ENCODE measurements around the gene CTDNEP1.
"Not testable (repeated sequence)": the region's sequence is repeated elsewhere in the genome, so short reads cannot be mapped to it uniquely, and the experiment has no call there.

The CTDNEP1 gene

GRCh38 chr17:7243838-7244237 is 7.7 kb downstream of the CTDNEP1 start:
- H3K4me1 ChIP-seq (ENCODE audit: insufficient read depth, low read length) = peaks cover 13% of the 10 kb centered on the region
- not testable (repeated sequence) for H3K36me3 ChIP-seq (ENCODE audit: insufficient read depth, low read length)

GRCh38 chr17:7243453-7243729 is 8.1 kb downstream of the CTDNEP1 start:
- no peaks in the 10 kb centered on the region for H3K36me3 ChIP-seq (ENCODE audit: insufficient read depth, low read length)
- peak overlapping the region; percentile 92 for H3K9ac ChIP-seq (ENCODE audit: low read depth, low read length)
- H3K4me1 ChIP-seq (ENCODE audit: insufficient read depth, low read length) = peaks cover 13% of the 10 kb centered on the region
- H3K9me3 ChIP-seq (ENCODE audit: control insufficient read depth, insufficient read depth, low read length) = no peaks in the 10 kb centered on the region

More at GRCh38 chr17:7243838-7244237, 7.7 kb downstream of the CTDNEP1 start:
- not testable (repeated sequence) for H3K9me3 ChIP-seq (ENCODE audit: control insufficient read depth, insufficient read depth, low read length); H3K9ac ChIP-seq (ENCODE audit: low read depth, low read length)

GRCh38 chr17:7242717-7243452 is 8.6 kb downstream of the CTDNEP1 start:
- H3K9me3 ChIP-seq (ENCODE audit: control insufficient read depth, insufficient read depth, low read length) = no peaks in the 10 kb centered on the region
- no peaks in the 10 kb centered on the region for H3K36me3 ChIP-seq (ENCODE audit: insufficient read depth, low read length)
- peak overlapping the region; percentile 92 for H3K9ac ChIP-seq (ENCODE audit: low read depth, low read length)
- H3K4me1 ChIP-seq (ENCODE audit: insufficient read depth, low read length) = peaks cover 13% of the 10 kb centered on the region

- Histone ChIP-seq H3K4me1 (ENCODE audit: insufficient read depth, low read length) (peaks cover 17% of the 10 kb centered on the region), H3K36me3 (ENCODE audit: insufficient read depth, low read length) (no peaks in the 10 kb centered on the region; the same call in 1 of the 2 replicates), H3K9ac (ENCODE audit: low read depth, low read length) (peak within 1 kb of the TSS; percentile 92), H3K9me3 (ENCODE audit: control insufficient read depth, insufficient read depth, low read length) (no peaks in the 10 kb centered on the region)
Observed at GRCh38 chr17:7241783-7242716, 9.5 kb downstream of the CTDNEP1 start, which contains the start of gene GABARAP. Gene GABARAP (minus strand): TSS chr17:7242449. CDS start chr17:7242330, 119 bp downstream.

- peaks cover 18% of the 10 kb centered on the region for H3K4me1 ChIP-seq (ENCODE audit: insufficient read depth, low read length)
- H3K9ac ChIP-seq (ENCODE audit: low read depth, low read length) = peak overlapping the region; percentile 92
- H3K9me3 ChIP-seq (ENCODE audit: control insufficient read depth, insufficient read depth, low read length) = no peaks in the 10 kb centered on the region
- peaks cover 3% of the 10 kb centered on the region for H3K36me3 ChIP-seq (ENCODE audit: insufficient read depth, low read length)
Observed at GRCh38 chr17:7241090-7241733, 10.3 kb downstream of the CTDNEP1 start.

GRCh38 chr17:7240375-7240774 is 11.2 kb downstream of the CTDNEP1 start:
- Histone ChIP-seq H3K36me3 (ENCODE audit: insufficient read depth, low read length) (peaks cover 10% of the 10 kb centered on the region), H3K4me1 (ENCODE audit: insufficient read depth, low read length) (peaks cover 18% of the 10 kb centered on the region), H3K9ac (ENCODE audit: low read depth, low read length) (no peak overlapping the region), H3K9me3 (ENCODE audit: control insufficient read depth, insufficient read depth, low read length) (no peaks in the 10 kb centered on the region)

- H3K9me3 ChIP-seq (ENCODE audit: control insufficient read depth, insufficient read depth, low read length) = no peaks in the 10 kb centered on the region
- peaks cover 18% of the 10 kb centered on the region for H3K4me1 ChIP-seq (ENCODE audit: insufficient read depth, low read length)
- H3K9ac ChIP-seq (ENCODE audit: low read depth, low read length) = peak within 1 kb of the TSS; percentile 98
- peaks cover 10% of the 10 kb centered on the region for H3K36me3 ChIP-seq (ENCODE audit: insufficient read depth, low read length)
Observed at GRCh38 chr17:7239091-7240027, 12.2 kb downstream of the CTDNEP1 start, which contains the start of gene PHF23. Gene PHF23 (minus strand): TSS chr17:7239457. CDS start chr17:7239279, 178 bp downstream.

- Histone ChIP-seq H3K9me3 (ENCODE audit: control insufficient read depth, insufficient read depth, low read length) (no peaks in the 10 kb centered on the region), H3K4me1 (ENCODE audit: insufficient read depth, low read length) (peaks cover 18% of the 10 kb centered on the region), H3K9ac (ENCODE audit: low read depth, low read length) (peak overlapping the region; percentile 98), H3K36me3 (ENCODE audit: insufficient read depth, low read length) (peaks cover 10% of the 10 kb centered on the region)
Observed at GRCh38 chr17:7238420-7239090, 13.0 kb downstream of the CTDNEP1 start.

GRCh38 chr17:7237761-7238419 is 13.6 kb downstream of the CTDNEP1 start:
- Histone ChIP-seq H3K36me3 (ENCODE audit: insufficient read depth, low read length) (peaks cover 10% of the 10 kb centered on the region), H3K9ac (ENCODE audit: low read depth, low read length) (peak overlapping the region; percentile 58), H3K9me3 (ENCODE audit: control insufficient read depth, insufficient read depth, low read length) (no peaks in the 10 kb centered on the region), H3K4me1 (ENCODE audit: insufficient read depth, low read length) (peaks cover 18% of the 10 kb centered on the region)

GRCh38 chr17:7237266-7237760 is 14.2 kb downstream of the CTDNEP1 start:
- peaks cover 18% of the 10 kb centered on the region for H3K4me1 ChIP-seq (ENCODE audit: insufficient read depth, low read length)
- no peaks in the 10 kb centered on the region for H3K9me3 ChIP-seq (ENCODE audit: control insufficient read depth, insufficient read depth, low read length)
- H3K9ac ChIP-seq (ENCODE audit: low read depth, low read length) = peak overlapping the region; percentile 58; the same call in 1 of the 2 replicates
- H3K36me3 ChIP-seq (ENCODE audit: insufficient read depth, low read length) = peaks cover 10% of the 10 kb centered on the region

- Histone ChIP-seq H3K4me1 (ENCODE audit: insufficient read depth, low read length) (peaks cover 23% of the 10 kb centered on the region), H3K36me3 (ENCODE audit: insufficient read depth, low read length) (peaks cover 10% of the 10 kb centered on the region), H3K9ac (ENCODE audit: low read depth, low read length) (no peak overlapping the region), H3K9me3 (ENCODE audit: control insufficient read depth, insufficient read depth, low read length) (no peaks in the 10 kb centered on the region)
Observed at GRCh38 chr17:7236808-7237207, 14.7 kb downstream of the CTDNEP1 start.

GRCh38 chr17:7235693-7236665 is 15.6 kb downstream of the CTDNEP1 start:
- peaks cover 17% of the 10 kb centered on the region for H3K4me1 ChIP-seq (ENCODE audit: insufficient read depth, low read length)
- H3K9me3 ChIP-seq (ENCODE audit: control insufficient read depth, insufficient read depth, low read length) = no peaks in the 10 kb centered on the region
- peaks cover 10% of the 10 kb centered on the region for H3K36me3 ChIP-seq (ENCODE audit: insufficient read depth, low read length)
- H3K9ac ChIP-seq (ENCODE audit: low read depth, low read length) = no peak overlapping the region

All from ES-I3 (cell line).